SK-N-SH (cell line): ENCODE measurements around the gene IST1. TPM values are rescaled to one million over a fixed set of nuclear protein-coding genes. Genes with fewer than 3 reads are reported as not detected.

ENCODE experiments used
- CTCF ChIA-PET: fragments of 300-600, 350-600 bp; formaldehyde crosslinking; extraction: SDS; loops from one replicate; lab custom pipeline; 2021; lab: Yijun Ruan, JAX
- POLR2A ChIA-PET: fragments of 350-600 bp; sonication (Branson Sonifier 250); formaldehyde crosslinking; extraction: SDS; loops from one replicate; lab custom pipeline; 2020; ENCODE audit warnings: antibody characterized with exemption, inconsistent platforms; lab: Yijun Ruan, JAX
- DNase-seq: peaks from one replicate; pipeline ENCODE4 v3.0.0; 2012
- H2AFZ ChIP-seq: fragments of 200-600 bp; sonication (generic); 2 replicates; pipeline ENCODE4 v1.8.1; 2016; ENCODE audit warnings: antibody characterized with exemption, mild to moderate bottlenecking, low read depth
- H3F3A ChIP-seq: fragments of 200-600 bp; sonication (generic); replicated peaks from 2 replicates; pipeline ENCODE3; 2016; ENCODE audit warnings: antibody characterized with exemption, mild to moderate bottlenecking; ENCODE audit not compliant: insufficient read depth
- H3K27ac ChIP-seq, 2 experiments: fragments of 200-500 bp in 1 of 2; fragments of 200-600 bp in 1 of 2; sonication (Bioruptor generic) in 1 of 2; sonication (generic), shearing (Covaris generic) in 1 of 2; 2 replicates each; pipeline versions ENCODE4 v1.5.1 to v1.6.1; 2014 to 2016; ENCODE audit warnings: low read depth in 2 of 2, inconsistent platforms in 1 of 2, low read length in 1 of 2, mild to moderate bottlenecking in 1 of 2, mixed read lengths in 1 of 2
- H3K27me3 ChIP-seq: fragments of 200-600 bp; sonication (generic), shearing (Covaris generic); 2 replicates; pipeline ENCODE4 v1.6.1; 2016; ENCODE audit warnings: mixed run types; ENCODE audit not compliant: insufficient read depth
- H3K36me3 ChIP-seq, 2 experiments: fragments of 200-500 bp in 1 of 2; fragments of 200-600 bp in 1 of 2; sonication (Bioruptor generic) in 1 of 2; sonication (generic) in 1 of 2; replicated peaks in 1 of 2; 2 replicates each; pipeline versions ENCODE3 to v1.5.1; 2014 to 2016; ENCODE audit warnings: low read length in 1 of 2, mild to moderate bottlenecking in 1 of 2; ENCODE audit not compliant: insufficient read depth in 2 of 2, control insufficient read depth in 1 of 2
- H3K4me1 ChIP-seq, 2 experiments: fragments of 200-500 bp in 1 of 2; fragments of 200-600 bp in 1 of 2; sonication (Bioruptor generic) in 1 of 2; sonication (generic), shearing (Covaris generic) in 1 of 2; 2 replicates each; pipeline versions ENCODE4 v1.5.1 to v1.6.1; 2014 to 2016; ENCODE audit warnings: low read depth in 1 of 2, low read length in 1 of 2, mixed run types in 1 of 2; ENCODE audit not compliant: insufficient read depth in 2 of 2, control insufficient read depth in 1 of 2
- H3K4me2 ChIP-seq: fragments of 200-600 bp; sonication (generic), shearing (Covaris generic); 2 replicates; pipeline ENCODE4 v1.6.1; 2017; ENCODE audit warnings: mixed run types
- H3K4me3 ChIP-seq, 2 experiments: fragments of 200-500 bp in 1 of 2; fragments of 200-600 bp in 1 of 2; sonication (Bioruptor generic) in 1 of 2; sonication (generic), shearing (Covaris generic) in 1 of 2; 2 replicates each; pipeline versions ENCODE4 v1.5.1 to v1.8.1; 2014 to 2016; ENCODE audit warnings: low read depth in 2 of 2, inconsistent platforms in 1 of 2, low read length in 1 of 2, mild to moderate bottlenecking in 1 of 2, mixed read lengths in 1 of 2, moderate library complexity in 1 of 2
- H3K79me2 ChIP-seq: fragments of 200-600 bp; sonication (generic); 2 replicates; pipeline ENCODE4 v1.8.1; 2017; ENCODE audit warnings: mild to moderate bottlenecking; ENCODE audit not compliant: insufficient read depth
- H3K9ac ChIP-seq: fragments of 200-600 bp; sonication (generic); 2 replicates; pipeline ENCODE4 v1.6.1; 2017; ENCODE audit warnings: mixed run types
- H3K9me2 ChIP-seq: fragments of 200-600 bp; sonication (generic); 2 replicates; pipeline ENCODE4 v1.6.1; 2017; ENCODE audit warnings: mixed run types
- H3K9me3 ChIP-seq: fragments of 200-600 bp; sonication (generic); 2 replicates; pipeline ENCODE4 v1.6.1; 2017; ENCODE audit warnings: mixed run types, mild to moderate bottlenecking, moderate library complexity
- H4K20me1 ChIP-seq: fragments of 200-600 bp; sonication (generic); 2 replicates; pipeline ENCODE4 v1.6.1; 2017; ENCODE audit warnings: mild to moderate bottlenecking, mixed run types; ENCODE audit not compliant: insufficient read depth
- CHD2 ChIP-seq: fragments of 150-350 bp; IDR thresholded peaks from 2 replicates; pipeline ENCODE4 v1.6.1; 2018; ENCODE audit warnings: low read length; ENCODE audit not compliant: partially characterized antibody
- CTCF ChIP-seq: fragments of 200-600 bp; sonication (generic); IDR thresholded peaks from 2 replicates; pipeline ENCODE4 v1.6.1; 2017; ENCODE audit warnings: antibody characterized with exemption, mild to moderate bottlenecking, moderate library complexity
- EP300 ChIP-seq, 2 experiments: IDR thresholded peaks; 2 replicates each; pipeline versions ENCODE4 v1.4.0 to v1.6.1; 2012; ENCODE audit warnings: borderline replicate concordance in 1 of 2, low read depth in 1 of 2, low read length in 1 of 2
- FOXM1 ChIP-seq: IDR thresholded peaks from 2 replicates; pipeline ENCODE4 v1.4.0; 2012; ENCODE audit warnings: low read depth, mild to moderate bottlenecking
- IRF3 ChIP-seq: fragments of 150-350 bp; IDR thresholded peaks from 2 replicates; pipeline ENCODE4 v1.6.1; 2016; ENCODE audit warnings: mild to moderate bottlenecking, low read depth, low read length
- JUND ChIP-seq: IDR thresholded peaks from 2 replicates; pipeline ENCODE4 v1.4.0; 2012
- MAX ChIP-seq: IDR thresholded peaks from 2 replicates; pipeline ENCODE4 v1.4.0; 2012; ENCODE audit warnings: low read depth
- MEF2A ChIP-seq: IDR thresholded peaks from 2 replicates; pipeline ENCODE4 v1.4.0; 2012; ENCODE audit warnings: low read depth, borderline replicate concordance
- NFIC ChIP-seq: IDR thresholded peaks from 2 replicates; pipeline ENCODE4 v1.4.0; 2012; ENCODE audit warnings: borderline replicate concordance
- PBX3 ChIP-seq: IDR thresholded peaks from 2 replicates; pipeline ENCODE4; 2012
- RAD21 ChIP-seq: IDR thresholded peaks from 2 replicates; pipeline ENCODE4 v1.6.1; 2012; ENCODE audit warnings: mild to moderate bottlenecking, low read length
- RCOR1 ChIP-seq: fragments of 150-350 bp; IDR thresholded peaks from 2 replicates; pipeline ENCODE4 v1.6.1; 2017; ENCODE audit warnings: antibody characterized with exemption, low read length
- RXRA ChIP-seq: IDR thresholded peaks from 2 replicates; pipeline ENCODE4 v1.4.0; 2012; ENCODE audit warnings: low read depth, mild to moderate bottlenecking, borderline replicate concordance
- SIN3A ChIP-seq: IDR thresholded peaks from 2 replicates; pipeline ENCODE4 v1.6.1; 2012; ENCODE audit warnings: low read depth, mild to moderate bottlenecking, low read length, moderate library complexity, borderline replicate concordance
- TEAD4 ChIP-seq: IDR thresholded peaks from 2 replicates; pipeline ENCODE4 v1.4.0; 2012; ENCODE audit warnings: mild to moderate bottlenecking, borderline replicate concordance; ENCODE audit not compliant: insufficient read depth
- USF1 ChIP-seq: IDR thresholded peaks from 2 replicates; pipeline ENCODE4 v1.4.0; 2012; ENCODE audit warnings: low read depth, borderline replicate concordance
- YY1 ChIP-seq: IDR thresholded peaks from 2 replicates; pipeline ENCODE4 v1.4.0; 2012; ENCODE audit warnings: low read depth, mild to moderate bottlenecking
- WGBS: methylation state at CpG from one replicate; pipeline ENCODE4 v1.1.6; 2017; ENCODE audit warnings: low lambda C conversion rate; 5-methylcytosine and 5-hydroxymethylcytosine counted together
- polyA plus RNA-seq, 3 experiments: library from polyadenylated mRNA; depleted of rRNA; stranded (reverse); fragments of >200 nt; gene quantifications; 2 replicates each; pipeline ENCODE4 v1.2.3, GENCODE V29; 2012

The IST1 gene
- polyA plus RNA-seq, 1 of the 3 experiments (the other 2 are of a cell fraction) = 133 TPM

- TF ChIP-seq EP300 (IDR thresholded peaks at IDR 0.05; ENCODE audit: borderline replicate concordance in 1 of 2, low read depth in 1 of 2, low read length in 1 of 2) (no peak), JUND (no peak), USF1 (no peak), CHD2 (no peak), MEF2A (no peak), PBX3 (no peak), CTCF (peak; percentile 92)
Observed at GRCh38 chr16:71961066-71962039, 66.0 kb downstream of the IST1 start (continued).

GRCh38 chr16:71963125-71963875 lies 68.0 kb downstream of the IST1 start:
- Histone ChIP-seq H3K27me3 (no peaks in the 10 kb centered on the region), H3K4me1 (no peaks in the 10 kb centered on the region), H3K79me2 (no peaks in the 10 kb centered on the region), H3K27ac (no peak overlapping the region), H3K4me2 (no peak overlapping the region), H3K4me3 (no peak overlapping the region), H3K9me2 (no peaks in the 10 kb centered on the region), H4K20me1 (no peaks in the 10 kb centered on the region), H3K9me3 (no peaks in the 10 kb centered on the region), H2AFZ (no peak overlapping the region; the same call in 1 of the 2 replicates), H3K9ac (no peak overlapping the region), H3F3A (no peaks in the 10 kb centered on the region), H3K36me3 (no peaks in the 10 kb centered on the region)
- TF ChIP-seq SIN3A (no peak), IRF3 (no peak), FOXM1 (no peak), YY1 (no peak), PBX3 (no peak), MAX (no peak), EP300 (IDR thresholded peaks at IDR 0.05; ENCODE audit: borderline replicate concordance in 1 of 2, low read depth in 1 of 2, low read length in 1 of 2) (no peak), NFIC (no peak), RXRA (no peak), USF1 (no peak), CTCF (no peak), JUND (no peak), RCOR1 (no peak), RAD21 (no peak), TEAD4 (no peak)
- ChIA-PET POLR2A (no interaction called here), CTCF (interaction anchor here (1.1 kb wide), 1 partner anchor 606 kb away, joined by 3 read pairs; no protein-coding TSS in a partner anchor)
- no peak for DNase-seq
- WGBS = 64% methylated on average over 9 of the region's 9 CpGs
